Measurements from ENCODE around the gene MBP. TPM values are rescaled to one million over a fixed set of nuclear protein-coding genes. Genes with fewer than 3 reads are reported as not detected.

Gene MBP
- total RNA-seq, 2 donors from 2014 or later = 41.7 to 42.2 TPM

- no peaks in the 10 kb centered on the region for H3K36me3 ChIP-seq
Observed at GRCh38 chr18:77145364-77145901, 12.8 kb upstream of the MBP start.

GRCh38 chr18:77144451-77145118, 12.0 kb upstream of the MBP start:
- H3K4me3 ChIP-seq = no peak overlapping the region
- H3K9me3 ChIP-seq = no peaks in the 10 kb centered on the region
- no peak overlapping the region for H3K27ac ChIP-seq
- no peaks in the 10 kb centered on the region for H3K4me1 ChIP-seq (ENCODE audit: control insufficient read depth in 1 of 2, low read depth in 2 of 2)
- H3K27me3 ChIP-seq (replicated peaks; ENCODE audit: insufficient read depth) = no peaks in the 10 kb centered on the region
- DNase-seq (ENCODE audit: low spot score) = no peak
- no peak for ATAC-seq (ENCODE audit: insufficient number of reproducible peaks, low FRiP score, low read depth)
- TF ChIP-seq CTCF (IDR thresholded peaks at IDR 0.05) = no peak
- H3K36me3 ChIP-seq = no peaks in the 10 kb centered on the region

More at GRCh38 chr18:77145364-77145901, 12.8 kb upstream of the MBP start:
- no peaks in the 10 kb centered on the region for H3K4me1 ChIP-seq (ENCODE audit: control insufficient read depth in 1 of 2, low read depth in 2 of 2)
- TF ChIP-seq CTCF (IDR thresholded peaks at IDR 0.05) = no peak
- H3K9me3 ChIP-seq = no peaks in the 10 kb centered on the region
- DNase-seq (ENCODE audit: low spot score) (no peak), ATAC-seq (ENCODE audit: insufficient number of reproducible peaks, low FRiP score, low read depth) (no peak)
- no peaks in the 10 kb centered on the region for H3K27me3 ChIP-seq (replicated peaks; ENCODE audit: insufficient read depth)
- no peak overlapping the region for H3K27ac ChIP-seq
- no peak overlapping the region for H3K4me3 ChIP-seq

- no peaks in the 10 kb centered on the region for H3K4me1 ChIP-seq (ENCODE audit: control insufficient read depth in 1 of 2, low read depth in 2 of 2)
- no peaks in the 10 kb centered on the region for H3K27me3 ChIP-seq (replicated peaks; ENCODE audit: insufficient read depth)
- H3K36me3 ChIP-seq = no peaks in the 10 kb centered on the region
- H3K27ac ChIP-seq = no peak overlapping the region
- no peak overlapping the region for H3K4me3 ChIP-seq
- no peak for ATAC-seq (ENCODE audit: insufficient number of reproducible peaks, low FRiP score, low read depth)
- H3K9me3 ChIP-seq = no peaks in the 10 kb centered on the region
- no peak for TF ChIP-seq CTCF (IDR thresholded peaks at IDR 0.05)
- DNase-seq (ENCODE audit: low spot score) = no peak
Observed at GRCh38 chr18:77144046-77144445, 11.5 kb upstream of the MBP start.

GRCh38 chr18:77143196-77143595, 10.6 kb upstream of the MBP start:
- ATAC-seq (ENCODE audit: insufficient number of reproducible peaks, low FRiP score, low read depth) = no peak

More at GRCh38 chr18:77143196-77143595, 10.6 kb upstream of the MBP start:
- H3K27me3 ChIP-seq (replicated peaks; ENCODE audit: insufficient read depth) = no peaks in the 10 kb centered on the region
- TF ChIP-seq CTCF (IDR thresholded peaks at IDR 0.05) = no peak
- H3K4me1 ChIP-seq (ENCODE audit: control insufficient read depth in 1 of 2, low read depth in 2 of 2) = peaks cover 2 to 7% of the 10 kb centered on the region in 2 donors
- H3K36me3 ChIP-seq = no peaks in the 10 kb centered on the region
- H3K4me3 ChIP-seq = no peak overlapping the region
- no peaks in the 10 kb centered on the region for H3K9me3 ChIP-seq
- no peak overlapping the region for H3K27ac ChIP-seq
- no peak for DNase-seq (ENCODE audit: low spot score)

All from thoracic aorta (tissue), 2 donors.